GM12878 (cell line): ENCODE measurements around the gene PTK7. TPM values are rescaled to one million over a fixed set of nuclear protein-coding genes. Genes with fewer than 3 reads are reported as not detected.

Experiments
- ATAC-seq: fragments of 200-7000 bp; cut with Tn5 transposase; 3 replicates; pipeline ENCODE4 v1.9.1; 2020; ENCODE audit warnings: mild to moderate bottlenecking, moderate library complexity
- BruUV-seq: library from RNA; stranded (reverse); fragments of 400-500 nt; replicated peaks from 2 replicates; lab custom pipeline; 2021; lab: Mats Ljungman, UMichigan
- CTCF ChIA-PET: fragments of 300-600 bp; sonication (Branson Sonifier 250); formaldehyde crosslinking; extraction: SDS; loops from one replicate; lab custom pipeline; 2021; ENCODE audit warnings: inconsistent platforms; lab: Yijun Ruan, JAX
- POLR2A ChIA-PET: fragments of 350-600 bp; formaldehyde crosslinking; extraction: SDS; loops from one replicate; lab custom pipeline; 2021; ENCODE audit warnings: inconsistent platforms; lab: Charles Lee
- RAD21 ChIA-PET: fragments of 300-600 bp; sonication (Branson Sonifier 250); formaldehyde crosslinking; loops from one replicate; lab custom pipeline; 2023; ENCODE audit warnings: antibody characterized with exemption; ENCODE audit not compliant: unreplicated experiment; lab: Charles Lee
- SMC1A ChIA-PET: fragments of 300-600 bp; sonication (Branson Sonifier 250); formaldehyde crosslinking; loops from one replicate; lab custom pipeline; 2023; ENCODE audit not compliant: unreplicated experiment, uncharacterized antibody; lab: Charles Lee
- DNase-seq: peaks from one replicate; pipeline ENCODE4 v3.0.0-alpha.2; 2011; ENCODE audit warnings: low read depth, low spot score
- FAIRE-seq: peaks from 3 replicates; lab custom pipeline; 2011; peaks lifted over from hg19 to GRCh38; lab: Jason Lieb, UNC
- H2AFZ ChIP-seq: 2 replicates; pipeline ENCODE4 v1.6.0; 2011; ENCODE audit warnings: low read depth, low read length, control low read depth; ENCODE audit not compliant: control insufficient read depth
- H3K27ac ChIP-seq: 2 replicates; pipeline ENCODE4 v1.5.1; 2011; ENCODE audit warnings: control low read depth; ENCODE audit not compliant: control insufficient read depth, insufficient read depth
- H3K27me3 ChIP-seq, 2 experiments: replicated peaks in 1 of 2; 2 replicates each; pipeline versions ENCODE4 v1.6.0 to v1.6.1; 2011; ENCODE audit warnings: low read length in 1 of 2; ENCODE audit not compliant: control insufficient read depth in 2 of 2, insufficient read depth in 2 of 2
- H3K36me3 ChIP-seq, 2 experiments: 2 replicates each; pipeline ENCODE4 v1.5.1; 2011; ENCODE audit warnings: low read length in 1 of 2; ENCODE audit not compliant: control insufficient read depth in 2 of 2, insufficient read depth in 2 of 2
- H3K4me1 ChIP-seq: 2 replicates; pipeline ENCODE4 v1.6.1; 2011; ENCODE audit warnings: mild to moderate bottlenecking, low read length, moderate library complexity, mixed read lengths; ENCODE audit not compliant: control insufficient read depth, insufficient read depth
- H3K4me2 ChIP-seq: 2 replicates; pipeline ENCODE4 v1.6.0; 2011; ENCODE audit warnings: control low read depth; ENCODE audit not compliant: control insufficient read depth, insufficient read depth
- H3K4me3 ChIP-seq: fragments of 200-600 bp; sonication (generic); 2 replicates; pipeline ENCODE4 v1.5.1; 2016
- H3K79me2 ChIP-seq: 2 replicates; pipeline ENCODE4 v1.6.0; 2011; ENCODE audit warnings: low read length; ENCODE audit not compliant: control insufficient read depth, insufficient read depth
- H3K9ac ChIP-seq: 2 replicates; pipeline ENCODE4 v1.8.0; 2011; ENCODE audit warnings: low read length, control low read depth, mixed read lengths; ENCODE audit not compliant: control insufficient read depth, insufficient read depth
- H3K9me3 ChIP-seq: replicated peaks from 3 replicates; pipeline ENCODE4 v1.5.1; 2011; ENCODE audit warnings: mild to moderate bottlenecking, low read length; ENCODE audit not compliant: control insufficient read depth, insufficient read depth
- H4K20me1 ChIP-seq: 2 replicates; pipeline ENCODE4 v1.6.0; 2011; ENCODE audit not compliant: control insufficient read depth, insufficient read depth
- BHLHE40 ChIP-seq, 2 experiments: fragments of 450-650 bp in 1 of 2; IDR thresholded peaks; 2 replicates each; pipeline ENCODE4 v1.6.1; 2011 to 2017; ENCODE audit warnings: low read depth in 2 of 2, borderline replicate concordance in 1 of 2, improper control_type of control experiment in 1 of 2, low read length in 1 of 2, mild to moderate bottlenecking in 1 of 2
- BRCA1 ChIP-seq: IDR thresholded peaks from 2 replicates; pipeline ENCODE4 v1.6.1; 2011; ENCODE audit warnings: low read depth, low read length, improper control_type of control experiment
- CEBPZ ChIP-seq: fragments of 150-350 bp; IDR thresholded peaks from 2 replicates; pipeline ENCODE4 v1.6.1; 2016; ENCODE audit warnings: low read depth, low read length
- EZH2 ChIP-seq: IDR thresholded peaks from 2 replicates; pipeline ENCODE4 v1.6.1; 2012; ENCODE audit warnings: low read depth, mild to moderate bottlenecking, control low read depth, inconsistent platforms, low read length, borderline replicate concordance; ENCODE audit not compliant: control insufficient read depth
- FOXM1 ChIP-seq: IDR thresholded peaks from 2 replicates; pipeline ENCODE4 v1.6.1; 2012; ENCODE audit warnings: low read depth, mild to moderate bottlenecking, inconsistent platforms, low read length, moderate library complexity
- KAT2A ChIP-seq: conservative IDR thresholded peaks from 2 replicates; pipeline ENCODE4 v1.6.1; 2011; ENCODE audit warnings: low read depth, low read length; ENCODE audit not compliant: control insufficient read depth
- POLR2AphosphoS2 ChIP-seq: IDR thresholded peaks from 2 replicates; pipeline ENCODE4 v1.6.1; 2011; ENCODE audit warnings: low read depth, mild to moderate bottlenecking, low read length, improper control_type of control experiment, moderate library complexity
- RAD21 ChIP-seq: IDR thresholded peaks from 2 replicates; pipeline ENCODE4 v1.6.1; 2011; ENCODE audit warnings: mild to moderate bottlenecking, low read depth, low read length, moderate library complexity; ENCODE audit not compliant: insufficient read depth
- RCOR1 ChIP-seq: conservative IDR thresholded peaks from 2 replicates; pipeline ENCODE4 v1.6.1; 2012; ENCODE audit warnings: low read depth, low read length, improper control_type of control experiment
- TARDBP ChIP-seq: IDR thresholded peaks from 2 replicates; pipeline ENCODE4 v1.6.1; 2016; ENCODE audit warnings: borderline replicate concordance
- TCF3 ChIP-seq: IDR thresholded peaks from 2 replicates; pipeline ENCODE4 v1.6.1; 2012; ENCODE audit warnings: low read depth, mild to moderate bottlenecking, low read length, borderline replicate concordance; ENCODE audit not compliant: insufficient read depth
- ZNF384 ChIP-seq: IDR thresholded peaks from 2 replicates; pipeline ENCODE4 v1.6.1; 2012; ENCODE audit warnings: low read depth, mild to moderate bottlenecking, low read length, improper control_type of control experiment, borderline replicate concordance
- WGBS: methylation state at CpG from one replicate; pipeline ENCODE4 v1.1.6; 2016; ENCODE audit warnings: low lambda C conversion rate; ENCODE audit not compliant: insufficient replicate concordance, insufficient coverage; ENCODE audit errors: missing lambda C conversion rate; 5-methylcytosine and 5-hydroxymethylcytosine counted together
- in situ Hi-C: fragments of 300-500 bp; cut with MboI; formaldehyde crosslinking; loops from 9 replicates; pipeline ENCODE4 v1.14.3; 2018; ENCODE audit warnings: mixed read lengths
- intact Hi-C: fragments of 100-400 bp; cut with micrococcal nuclease; formaldehyde crosslinking; loops from one replicate; pipeline ENCODE4 v1.14.2; 2022; ENCODE audit not compliant: unreplicated experiment
- polyA plus RNA-seq, 11 experiments: library from polyadenylated mRNA; depleted of rRNA in 4 of 11; unstranded in 6 of 11; stranded (reverse) in 5 of 11; fragments of >200 nt; fragmentation: Nextera tagmentation in 4 of 11; fragmentation: Illumina TruSeq in 1 of 11; extraction: Ambion mirVana in 4 of 11; extraction: Trizol in 1 of 11; gene quantifications; 1 replicate in 1 of 11; 2 replicates in 10 of 11; pipeline versions ENCODE4 v1.2.1 to v1.2.3, GENCODE V29; 2011 to 2016; ENCODE audit warnings: inconsistent platforms in 2 of 11, missing spikeins in 2 of 11, low read depth in 1 of 11
- total RNA-seq, 4 experiments: library from RNA; depleted of rRNA in 3 of 4; stranded (reverse); fragments of >200 nt in 3 of 4; fragmentation: Illumina TruSeq in 1 of 4; extraction: Trizol in 1 of 4; gene quantifications; 2 replicates each; pipeline versions ENCODE4 v1.2.1 to v1.2.3, GENCODE V29; 2013 to 2021

Gene PTK7
- total and polyA plus RNA-seq, 10 of the 15 experiments (the other 5 are each of a cell fraction or from before 2014, with no cell fraction given) = 0.18 to 14.4 (median 3.3) TPM; not detected in 1

- no peak overlapping the region for H3K27ac ChIP-seq
- intact Hi-C loops = no loop called here
- SMC1A ChIA-PET = interaction anchor here (0.6 kb wide), 1 partner anchor 25 kb away, joined by 3 read pairs; the partner anchor contains the start of gene PTK7
- WGBS = 46% methylated on average over 3 of the region's 4 CpGs
- TF ChIP-seq POLR2AphosphoS2 (no peak), FOXM1 (no peak), KAT2A (no peak), CEBPZ (no peak), BHLHE40 (IDR thresholded peaks at IDR 0.05; ENCODE audit: borderline replicate concordance in 1 of 2, low read depth in 2 of 2, low read length in 1 of 2) (no peak), ZNF384 (no peak), TARDBP (no peak), TCF3 (no peak), BRCA1 (no peak), RCOR1 (no peak), RAD21 (no peak), EZH2 (no peak)
- TF ChIP-seq, all 136 proteins: peak for 0
- CTCF ChIA-PET = interaction anchor here (0.7 kb wide), 1 partner anchor 114 kb away, joined by 6 read pairs; no protein-coding TSS in a partner anchor
- no peaks in the 10 kb centered on the region for H3K27me3 ChIP-seq
- peaks cover 8% of the 10 kb centered on the region for H3K4me1 ChIP-seq
- no peaks in the 10 kb centered on the region for H3K79me2 ChIP-seq
- H3K9ac ChIP-seq = no peak overlapping the region
- DNase-seq (no peak), ATAC-seq (no peak), FAIRE-seq (no peak)
- H3K4me3 ChIP-seq = no peak overlapping the region
- no TSS peak for BruUV-seq
- POLR2A ChIA-PET = interaction anchor here (0.7 kb wide), 1 partner anchor 35 kb away, joined by 4 read pairs; no protein-coding TSS in a partner anchor
- H2AFZ ChIP-seq = no peak overlapping the region
- H3K4me2 ChIP-seq = no peak overlapping the region
- no peaks in the 10 kb centered on the region for H3K9me3 ChIP-seq
- in situ Hi-C loops = no loop called here
- no peaks in the 10 kb centered on the region for H3K36me3 ChIP-seq
- RAD21 ChIA-PET = interaction anchor here (0.7 kb wide), 1 partner anchor 10 kb away, joined by 3 read pairs; no protein-coding TSS in a partner anchor
- no peaks in the 10 kb centered on the region for H4K20me1 ChIP-seq
Observed at GRCh38 chr6:43101497-43101896, 25.4 kb downstream of the PTK7 start.
